ENCODE results near the gene LRCOL1.

- no peak for TF ChIP-seq CTCF (IDR thresholded peaks at IDR 0.05)
- TF ChIP-seq POLR2A (IDR thresholded peaks at IDR 0.05), result no peak
Measured at GRCh38 chr12:132604151-132604618, 6.2 kb downstream of the LRCOL1 start.

Data from adrenal gland (tissue), 5 donors.